K562 (cell line): Measurements from ENCODE around the gene ID1. TPM values are rescaled to one million over a fixed set of nuclear protein-coding genes. Genes with fewer than 3 reads are reported as not detected.
A peak's percentile ranks its signal among the peaks of the same experiment; 100 is the strongest.

Experiments used
- BHLHE40 ChIP-seq: IDR thresholded peaks from 2 replicates; pipeline ENCODE4 v1.6.1; 2011; ENCODE audit warnings: low read length, improper control_type of control experiment
- CEBPG ChIP-seq, 3 experiments: fragments of 200-800 bp in 1 of 3; sonication (Bioruptor generic) in 1 of 3; sonication (generic) in 1 of 3; formaldehyde crosslinking in 1 of 3; IDR thresholded peaks in 2 of 3; conservative IDR thresholded peaks in 1 of 3; 2 replicates each; pipeline versions ENCODE4 v1.6.1 to v1.8.0; 2016 to 2022; ENCODE audit warnings: missing compliant biosample characterization in 2 of 3, missing genetic modification characterization in 2 of 3, mild to moderate bottlenecking in 1 of 3, missing genetic modification reagents in 1 of 3
- CHCHD3 ChIP-seq: fragments of 250-450 bp; sonication (Bioruptor Pico); IDR thresholded peaks from 2 replicates; pipeline ENCODE4 v2.1.2; 2022; ENCODE audit warnings: mild to moderate bottlenecking
- EGR1 ChIP-seq: fragments of 450-650 bp; conservative IDR thresholded peaks from 2 replicates; pipeline ENCODE4 v1.6.1; 2017; ENCODE audit warnings: mild to moderate bottlenecking
- HDAC1 ChIP-seq, 2 experiments: fragments of 450-650 bp; IDR thresholded peaks; 2 replicates each; pipeline ENCODE4 v1.6.1; 2016 to 2017; ENCODE audit warnings: inconsistent platforms in 1 of 2, mild to moderate bottlenecking in 1 of 2, moderate library complexity in 1 of 2
- HDGF ChIP-seq: fragments of 450-650 bp; IDR thresholded peaks from 2 replicates; pipeline ENCODE4 v1.6.1; 2016
- IRF2 ChIP-seq: sonication (generic); formaldehyde crosslinking; IDR thresholded peaks from 2 replicates; pipeline ENCODE4 v1.8.1; 2022; ENCODE audit warnings: mild to moderate bottlenecking, missing genetic modification reagents
- KLF13 ChIP-seq: fragments of 450-650 bp; IDR thresholded peaks from 2 replicates; pipeline ENCODE4 v1.6.1; 2016; ENCODE audit warnings: missing genetic modification characterization, low read depth, mild to moderate bottlenecking, missing compliant biosample characterization, moderate library complexity, borderline replicate concordance
- LEF1 ChIP-seq: fragments of 450-650 bp; IDR thresholded peaks from 2 replicates; pipeline ENCODE4 v1.6.1; 2016; ENCODE audit warnings: mild to moderate bottlenecking
- MAFK ChIP-seq: IDR thresholded peaks from 2 replicates; pipeline ENCODE4 v1.6.1; 2011; ENCODE audit warnings: low read length, improper control_type of control experiment
- MTA2 ChIP-seq: fragments of 450-650 bp; IDR thresholded peaks from 2 replicates; pipeline ENCODE4 v1.6.1; 2016; ENCODE audit warnings: low read depth
- NBN ChIP-seq: fragments of 450-650 bp; IDR thresholded peaks from 2 replicates; pipeline ENCODE4 v1.6.1; 2016; ENCODE audit warnings: low read depth, mild to moderate bottlenecking
- NELFE ChIP-seq: IDR thresholded peaks from 2 replicates; pipeline ENCODE4 v1.6.1; 2011; ENCODE audit warnings: mild to moderate bottlenecking; ENCODE audit not compliant: insufficient read depth, insufficient read length
- NR4A1 ChIP-seq, 2 experiments: fragments of 250-450 bp in 1 of 2; fragments of 450-650 bp in 1 of 2; sonication (Bioruptor Pico) in 1 of 2; IDR thresholded peaks; 2 replicates each; pipeline versions ENCODE4 v1.4.0 to v1.6.1; 2016 to 2020; ENCODE audit warnings: mild to moderate bottlenecking in 2 of 2, missing compliant biosample characterization in 1 of 2, missing genetic modification characterization in 1 of 2, moderate library complexity in 1 of 2
- PML ChIP-seq: IDR thresholded peaks from 2 replicates; pipeline ENCODE4 v1.6.1; 2012; ENCODE audit warnings: low read length, inconsistent platforms
- RBM39 ChIP-seq: fragments of 200-400 bp; formaldehyde crosslinking; optimal IDR thresholded peaks from 2 replicates; pipeline ENCODE3; 2018; ENCODE audit warnings: low read depth, low read length
- RNF2 ChIP-seq: sonication (generic); IDR thresholded peaks from 2 replicates; pipeline ENCODE4 v1.6.1; 2016
- SIN3A ChIP-seq, 2 experiments: fragments of 150-350 bp in 1 of 2; IDR thresholded peaks; 2 replicates each; pipeline ENCODE4 v1.6.1; 2011 to 2016; ENCODE audit warnings: borderline replicate concordance in 2 of 2, low read depth in 2 of 2, low read length in 2 of 2, mild to moderate bottlenecking in 2 of 2, moderate library complexity in 2 of 2; ENCODE audit not compliant: control insufficient read depth in 1 of 2
- SMAD1 ChIP-seq: fragments of 150-350 bp; IDR thresholded peaks from 2 replicates; pipeline ENCODE4 v1.6.1; 2014; ENCODE audit warnings: low read length, low read depth; ENCODE audit not compliant: partially characterized antibody
- SMAD4 ChIP-seq: fragments of 250-450 bp; sonication (Bioruptor Pico); conservative IDR thresholded peaks from 2 replicates; pipeline ENCODE4 v1.8.0; 2021; ENCODE audit warnings: inconsistent platforms, mild to moderate bottlenecking, moderate library complexity
- TAF1 ChIP-seq: IDR thresholded peaks from 2 replicates; pipeline ENCODE4 v1.6.1; 2011; ENCODE audit warnings: mild to moderate bottlenecking, low read length, moderate library complexity; ENCODE audit not compliant: insufficient read depth, control insufficient read depth, severe bottlenecking; ENCODE audit errors: extremely low read depth
- ZNF280A ChIP-seq: fragments of 450-650 bp; IDR thresholded peaks from 2 replicates; pipeline ENCODE4 v1.6.1; 2018; ENCODE audit warnings: mild to moderate bottlenecking, low read depth; ENCODE audit not compliant: partially characterized antibody
- ZNF511 ChIP-seq: sonication (generic); formaldehyde crosslinking; IDR thresholded peaks from 2 replicates; pipeline ENCODE4 v1.8.0; 2022; ENCODE audit warnings: mild to moderate bottlenecking, missing genetic modification reagents
- ZNF740 ChIP-seq, 3 experiments: fragments of 200-800 bp in 1 of 3; sonication (Bioruptor generic) in 1 of 3; sonication (generic) in 1 of 3; formaldehyde crosslinking in 1 of 3; IDR thresholded peaks; 2 replicates each; pipeline versions ENCODE4 v1.6.1 to v1.8.0; 2016 to 2022; ENCODE audit warnings: mild to moderate bottlenecking in 2 of 3, missing compliant biosample characterization in 2 of 3, missing genetic modification characterization in 2 of 3, missing genetic modification reagents in 1 of 3
- polyA plus RNA-seq, 8 experiments: library from polyadenylated mRNA; depleted of rRNA in 4 of 8; stranded (reverse) in 5 of 8; unstranded in 3 of 8; fragments of >200 nt; fragmentation: Nextera tagmentation in 2 of 8; fragmentation: Illumina TruSeq in 1 of 8; extraction: Ambion mirVana in 2 of 8; extraction: Trizol in 1 of 8; gene quantifications; 2 replicates each; pipeline versions ENCODE4 v1.2.1 to v1.2.3, GENCODE V29; 2011 to 2014; ENCODE audit warnings: inconsistent platforms in 1 of 8, missing spikeins in 1 of 8
- total RNA-seq, 7 experiments: library from RNA; depleted of rRNA in 6 of 7; stranded (reverse); fragments of >200 nt in 6 of 7; fragmentation: Illumina TruSeq in 2 of 7; extraction: Trizol in 2 of 7; gene quantifications; 2 replicates each; pipeline versions ENCODE4 v1.2.1 to v1.2.3, GENCODE V29; 2011 to 2021; ENCODE audit warnings: low replicate concordance in 1 of 7

The ID1 gene
- total and polyA plus RNA-seq, 9 of the 15 experiments (the other 6 are each of a cell fraction or from before 2014, with no cell fraction given) = 1.4 to 358 (median 65.0) TPM

- TF ChIP-seq ZNF280A (no peak), LEF1 (peak; percentile 95), TAF1 (peak; percentile 55), MTA2 (peak; percentile 79), RBM39 (no peak), EGR1 (peak; percentile 96), NELFE (no peak), KLF13 (tag) (peak; percentile 67; the same call in 1 of the 2 replicates), PML (peak; percentile 72; the same call in 1 of the 2 replicates), NBN (peak; percentile 64), RNF2 (peak; percentile 88; the same call in 1 of the 2 replicates), MAFK (peak; percentile 14; the same call in 1 of the 2 replicates), BHLHE40 (peak; percentile 70), SMAD1 (peak; percentile 64), NR4A1 (CRISPR knock-in tag; IDR thresholded peaks at IDR 0.05) (no peak; the same call in 1 of the 2 replicates), NR4A1 (tag; IDR thresholded peaks at IDR 0.05) (0 out of 2 replicates have a peak, but pooled peaks have one; percentile 34), ZNF511 (CRISPR knock-in tag) (0 out of 2 replicates have a peak, but pooled peaks have one; percentile 34), HDGF (0 out of 2 replicates have a peak, but pooled peaks have one; percentile 24), HDAC1 (IDR thresholded peaks at IDR 0.05) (peak; percentile 80 to 98), CEBPG (CRISPR knock-in tag; IDR thresholded peaks at IDR 0.05) (0 out of 2 replicates have a peak, but pooled peaks have one; percentile 40), CEBPG (tag; conservative IDR thresholded peaks at IDR 0.05 in 1 of 2, IDR thresholded peaks at IDR 0.05 in 1 of 2) (no peak), SMAD4 (CRISPR knock-in tag) (peak; percentile 85), ZNF740 (CRISPR knock-in tag; IDR thresholded peaks at IDR 0.05) (peak; percentile 88), ZNF740 (tag; IDR thresholded peaks at IDR 0.05) (peak in 1 of 2 experiments; percentile 9; a peak in 1 of 4 replicates), IRF2 (CRISPR knock-in tag) (no peak), CHCHD3 (CRISPR knock-in tag) (no peak), SIN3A (IDR thresholded peaks at IDR 0.05; ENCODE audit: borderline replicate concordance in 2 of 2, control insufficient read depth in 1 of 2, low read depth in 2 of 2, low read length in 2 of 2) (peak; percentile 95 to 99)
Observed at GRCh38 chr20:31606804-31607639, 1.9 kb downstream of the ID1 start (continued).
